EH (cell line): ENCODE measurements around the gene FAM78B.
A peak's percentile ranks its signal among the peaks of the same experiment; 100 is the strongest.

Source experiments
- DNase-seq: peaks from one replicate; pipeline ENCODE4 v3.0.0-alpha.2; 2015; ENCODE audit warnings: low read depth

The FAM78B gene, protein sequence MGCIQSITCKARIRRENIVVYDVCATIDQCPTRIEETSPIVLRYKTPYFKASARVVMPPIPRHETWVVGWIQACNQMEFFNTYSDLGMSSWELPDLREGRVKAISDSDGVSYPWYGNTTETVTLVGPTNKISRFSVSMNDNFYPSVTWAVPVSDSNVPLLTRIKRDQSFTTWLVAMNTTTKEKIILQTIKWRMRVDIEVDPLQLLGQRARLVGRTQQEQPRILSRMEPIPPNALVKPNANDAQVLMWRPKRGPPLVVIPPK

DNA sequence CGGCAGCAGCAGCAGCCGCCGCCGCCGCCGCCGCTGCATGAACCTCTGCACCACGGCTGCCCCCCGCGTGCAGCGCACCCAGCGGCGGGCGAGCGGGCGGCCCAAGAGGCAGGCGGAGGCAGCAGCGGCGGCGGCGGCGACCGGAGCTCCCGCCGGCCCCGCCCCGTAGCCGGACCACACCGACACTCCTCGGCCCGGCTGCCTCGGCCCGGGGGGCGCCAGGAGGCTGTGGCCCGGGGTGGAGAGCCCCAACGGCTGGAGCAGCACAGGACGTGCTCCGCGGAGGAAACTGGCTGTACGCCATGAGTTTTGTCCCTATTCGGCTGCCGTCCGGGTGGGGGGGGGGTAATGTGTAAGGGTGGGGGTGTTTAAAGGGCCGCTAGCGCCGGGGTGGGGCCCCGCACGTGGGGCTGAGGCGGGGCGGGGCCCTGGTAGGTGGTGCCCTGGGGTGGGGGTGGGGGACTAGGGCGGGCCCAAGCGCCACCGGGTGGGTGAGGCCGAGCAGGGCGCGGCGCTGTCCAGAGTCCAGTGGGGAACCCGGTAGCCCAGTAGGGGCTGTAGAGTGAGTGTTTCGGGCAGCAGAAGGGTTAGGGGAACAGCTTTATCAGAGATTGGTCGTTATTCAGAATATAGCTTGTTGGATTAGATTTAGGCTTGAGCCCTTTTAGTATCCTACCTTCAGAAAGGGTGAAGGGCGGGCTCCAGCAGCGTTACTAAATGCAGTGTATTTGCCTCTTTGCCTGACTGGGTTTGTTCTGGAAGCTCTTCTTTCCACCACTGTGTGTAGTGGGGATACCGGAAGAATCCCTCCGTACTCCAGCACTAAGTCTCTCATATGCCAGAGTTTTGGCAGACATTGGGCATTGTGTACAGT is at the start of gene FAM78B:
Gene FAM78B (minus strand): TSS at position 304 of the 874 bp plus-strand sequence. CDS start 753 bp downstream, outside the sequence.
- DNase-seq = peak; percentile 58

DNA sequence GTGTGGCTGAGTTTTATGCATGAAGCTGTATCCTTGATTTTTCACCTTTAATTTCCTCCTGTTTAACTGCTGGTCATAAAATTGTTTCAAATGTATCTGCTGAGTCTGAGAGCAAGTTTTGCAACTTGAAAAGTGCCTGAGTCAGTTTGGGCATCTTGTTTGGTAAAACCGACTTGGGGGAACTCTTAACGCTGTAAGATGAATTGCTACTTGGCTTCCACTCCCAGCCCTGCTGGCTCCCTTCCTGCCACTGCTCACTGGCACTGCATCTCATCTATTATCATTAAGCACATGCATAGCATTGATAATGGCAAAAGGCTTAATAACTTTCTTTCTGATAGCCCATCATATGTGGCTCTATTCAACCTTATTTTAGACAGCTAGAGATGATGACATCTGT is 35.7 kb upstream of the FAM78B start:
- no peak for DNase-seq

DNA sequence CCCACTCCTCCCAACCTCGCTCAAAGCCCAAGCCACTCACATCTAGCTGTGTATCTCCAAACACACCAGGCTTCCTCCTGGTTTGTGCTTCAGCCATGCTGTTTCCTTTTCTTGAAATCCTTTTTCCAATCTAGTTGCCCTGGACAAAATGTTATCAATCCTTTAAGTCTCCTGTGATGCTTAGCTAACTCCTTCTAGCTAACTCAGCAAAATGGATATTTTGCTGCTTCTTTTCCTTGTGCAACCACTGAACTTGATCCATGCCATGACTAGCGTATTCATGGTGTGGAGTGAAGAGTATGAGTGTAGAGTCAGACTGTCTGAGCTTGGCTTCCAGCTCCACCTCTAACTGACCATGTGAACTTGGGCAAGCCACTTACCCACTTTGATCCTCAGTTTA is 33.9 kb upstream of the FAM78B start:
- no peak for DNase-seq

DNA sequence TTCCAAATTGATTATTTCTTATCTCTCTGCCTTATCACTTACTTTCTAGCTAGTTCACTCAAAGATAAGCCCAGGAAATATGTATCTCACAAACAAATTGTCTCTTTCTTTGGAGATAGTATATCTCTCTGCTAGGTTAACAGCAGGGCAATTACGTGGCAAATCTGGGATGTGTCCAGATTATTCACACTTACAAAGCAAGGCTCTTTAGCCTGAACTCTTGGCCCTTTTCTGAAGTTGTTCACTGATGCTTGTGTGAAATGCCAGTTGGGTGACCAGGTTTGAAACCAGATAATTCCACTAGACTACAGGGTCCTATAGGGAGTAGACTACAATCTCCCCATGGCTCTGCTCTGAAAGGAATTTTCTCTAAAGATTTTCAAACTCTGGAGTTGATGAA is 30.8 kb upstream of the FAM78B start:
- DNase-seq = no peak

DNA sequence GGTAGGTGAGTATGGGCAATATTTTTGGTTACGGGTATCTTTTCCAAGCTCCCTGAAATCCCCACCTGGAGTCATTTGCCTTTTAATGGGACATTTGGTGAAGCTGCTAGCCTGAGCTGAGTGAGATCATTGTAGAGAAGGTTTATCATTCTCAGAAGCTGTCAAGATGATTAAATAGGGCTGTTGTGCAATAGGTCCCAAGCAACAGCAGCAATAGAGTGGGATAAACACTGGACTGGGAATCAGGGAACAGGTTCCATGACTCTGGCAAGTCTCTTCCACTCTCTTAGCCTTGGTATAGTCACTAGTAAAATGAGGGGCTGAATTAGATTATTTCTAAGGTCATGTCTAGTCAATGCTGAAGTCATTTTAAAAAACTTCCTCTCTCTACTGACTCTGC is 30.3 kb upstream of the FAM78B start:
- no peak for DNase-seq

DNA sequence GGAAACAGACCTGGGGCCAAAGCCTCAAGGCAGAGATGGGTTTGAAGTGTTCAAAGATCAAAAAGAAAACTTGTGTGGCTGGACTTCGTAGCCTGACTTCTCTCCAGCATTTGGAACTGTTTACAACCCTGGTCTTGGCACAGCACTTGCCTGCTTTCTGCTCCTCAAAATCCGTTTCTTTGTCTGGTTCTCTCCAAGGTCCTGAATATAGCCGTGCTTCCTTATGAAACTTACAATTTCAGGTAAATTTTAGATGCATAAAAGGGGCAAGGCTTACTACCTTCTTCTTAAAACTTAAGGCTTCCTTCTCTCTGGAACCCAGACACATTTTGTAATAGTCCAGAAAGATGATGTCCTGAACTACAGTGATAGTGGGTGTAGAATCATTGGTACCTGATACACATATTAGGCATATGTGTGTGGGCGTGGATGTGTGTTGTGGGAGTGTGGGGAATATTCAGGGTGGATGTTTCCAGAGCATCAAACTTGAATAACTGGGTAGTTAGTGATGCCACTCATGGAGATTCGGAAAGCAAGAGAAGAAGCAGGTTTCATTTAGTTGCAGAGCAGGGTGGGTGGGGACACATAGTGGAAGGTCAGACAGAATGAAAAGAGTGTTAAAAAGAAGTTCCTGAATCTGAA is 26.4 kb upstream of the FAM78B start:
- DNase-seq = no peak

DNA sequence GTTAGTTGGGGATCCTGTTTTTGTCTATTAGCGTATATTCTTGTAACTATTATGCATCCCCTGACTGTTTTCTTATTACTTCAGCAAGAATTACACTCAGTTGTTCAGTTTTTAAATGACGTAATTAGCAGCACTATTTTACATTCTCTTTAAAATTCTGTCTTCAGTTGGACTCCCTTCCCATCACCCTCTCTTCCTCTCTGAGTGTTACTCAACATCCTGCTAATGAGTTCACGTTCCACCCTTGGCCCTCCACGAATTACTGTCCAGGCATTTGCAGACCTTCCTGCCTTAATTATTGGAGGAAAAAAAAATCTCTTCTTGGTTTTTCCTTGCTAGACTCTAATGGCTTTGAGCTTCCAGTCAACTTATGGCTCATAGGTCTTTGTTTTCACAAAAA is 23.6 kb upstream of the FAM78B start:
- DNase-seq = no peak

DNA sequence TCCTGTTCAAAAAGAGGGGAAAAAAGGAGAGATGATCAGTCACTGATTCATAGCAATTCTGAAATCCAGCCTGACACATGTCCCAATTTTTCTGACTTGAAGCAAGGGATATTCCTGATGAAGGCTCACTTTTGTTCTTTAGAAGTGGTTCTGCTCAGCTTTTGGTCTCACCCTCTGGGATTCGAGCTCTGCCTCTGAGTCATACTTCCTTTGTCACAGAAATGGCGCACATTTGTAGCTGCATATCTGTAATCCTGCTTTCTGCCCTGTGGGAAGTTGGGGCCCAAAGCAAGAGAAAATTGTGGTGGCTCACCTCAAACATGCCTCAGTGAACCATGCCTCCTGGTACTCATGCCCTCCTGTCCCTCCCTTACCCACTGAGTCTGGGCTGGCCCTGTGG is 22.3 kb upstream of the FAM78B start:
- no peak for DNase-seq

DNA sequence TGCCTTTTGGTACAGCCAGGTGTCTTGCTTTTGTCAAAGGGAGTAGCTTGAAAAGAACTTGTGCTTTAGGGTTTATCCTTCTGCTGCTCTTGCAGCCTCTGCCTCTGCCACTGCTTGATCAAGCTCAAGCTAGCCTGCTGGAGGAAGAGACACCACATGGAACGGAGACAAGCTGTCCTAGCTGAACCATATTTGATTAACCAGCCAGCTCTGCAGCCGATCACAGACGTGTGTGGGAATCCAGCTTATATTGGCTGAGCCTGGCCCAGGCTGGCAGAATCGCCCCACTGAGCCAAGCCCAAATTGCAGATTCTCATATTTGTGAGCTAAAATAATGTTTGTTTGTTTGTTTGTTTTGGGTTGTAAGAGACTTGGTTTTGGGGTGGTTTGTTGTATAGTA is 18.7 kb upstream of the FAM78B start:
- no peak for DNase-seq

DNA sequence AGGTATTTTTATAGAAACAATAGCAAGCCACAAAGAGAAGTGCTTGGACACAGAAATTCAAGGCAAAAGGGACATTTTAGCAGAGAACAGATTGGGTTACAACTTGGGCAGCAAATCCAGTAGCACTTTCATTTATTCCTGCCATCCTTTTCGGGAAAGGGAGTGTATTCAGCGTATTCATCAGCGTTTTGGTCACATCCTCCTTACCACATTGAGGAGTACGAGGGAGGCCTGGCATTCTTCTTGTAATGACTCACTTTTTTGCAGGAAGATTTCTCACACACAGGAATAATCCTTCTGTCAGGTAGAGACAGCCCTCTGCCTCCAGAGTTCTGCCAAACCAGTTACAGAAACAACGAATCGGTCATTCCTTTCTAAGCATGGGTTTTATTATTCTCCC is 18.1 kb upstream of the FAM78B start:
- DNase-seq = no peak

DNA sequence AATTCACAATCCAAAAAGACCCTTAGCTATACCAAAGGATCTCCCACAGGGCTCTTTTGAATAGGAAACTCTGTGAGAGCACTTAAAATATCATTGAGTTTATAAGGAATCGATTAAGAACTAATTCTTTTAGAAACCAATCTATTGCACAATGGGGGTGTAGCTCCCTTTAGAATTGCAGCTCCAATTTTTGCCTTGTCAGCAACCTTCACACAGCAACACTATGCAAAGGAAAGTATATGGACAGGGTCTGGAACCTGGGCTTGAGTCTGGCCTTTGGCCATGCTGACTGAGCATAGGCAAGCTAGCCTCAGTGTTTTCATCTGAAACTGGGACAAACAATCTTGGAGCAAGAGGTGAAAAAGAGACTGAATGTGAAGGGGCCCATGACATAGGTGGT is 17.2 kb upstream of the FAM78B start:
- no peak for DNase-seq

DNA sequence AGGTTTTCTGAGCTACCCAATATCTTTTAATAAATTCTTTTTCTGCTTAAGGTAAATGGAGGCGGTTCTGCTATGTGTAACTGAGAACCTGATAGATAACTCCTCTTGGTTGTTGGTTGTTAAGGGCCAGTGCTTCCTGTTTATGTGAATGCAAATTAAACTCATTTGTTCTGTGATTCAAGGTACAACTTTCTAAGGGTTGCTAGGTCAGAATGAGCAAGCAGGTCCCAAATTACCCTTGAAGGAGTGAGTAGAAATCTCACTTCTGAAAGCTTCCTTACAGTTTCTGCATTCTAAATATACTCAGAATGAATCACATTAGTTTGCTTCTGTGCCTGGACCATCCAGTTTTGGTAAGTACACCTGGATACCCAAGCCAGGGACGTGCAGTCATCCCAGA is 15.5 kb upstream of the FAM78B start:
- no peak for DNase-seq

DNA sequence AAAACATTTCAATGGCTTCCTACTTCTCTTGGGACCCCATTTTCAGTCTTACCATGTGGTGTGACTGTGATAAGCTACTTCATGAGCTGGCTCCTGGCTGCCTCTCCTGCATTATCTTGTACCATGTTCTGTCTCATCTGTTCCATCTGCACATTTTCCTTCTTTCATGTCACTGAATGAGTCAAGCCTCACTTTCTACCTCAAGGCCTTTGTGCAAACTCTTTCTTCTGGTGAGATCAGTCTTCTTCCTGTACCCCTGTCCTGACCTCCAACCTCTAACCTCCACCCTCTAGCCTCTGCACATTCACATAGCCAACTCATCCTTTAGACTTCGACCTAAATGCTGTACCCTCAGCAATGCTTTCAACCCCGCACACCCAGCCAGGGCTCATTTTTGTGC is 9.6 kb upstream of the FAM78B start:
- DNase-seq = no peak

DNA sequence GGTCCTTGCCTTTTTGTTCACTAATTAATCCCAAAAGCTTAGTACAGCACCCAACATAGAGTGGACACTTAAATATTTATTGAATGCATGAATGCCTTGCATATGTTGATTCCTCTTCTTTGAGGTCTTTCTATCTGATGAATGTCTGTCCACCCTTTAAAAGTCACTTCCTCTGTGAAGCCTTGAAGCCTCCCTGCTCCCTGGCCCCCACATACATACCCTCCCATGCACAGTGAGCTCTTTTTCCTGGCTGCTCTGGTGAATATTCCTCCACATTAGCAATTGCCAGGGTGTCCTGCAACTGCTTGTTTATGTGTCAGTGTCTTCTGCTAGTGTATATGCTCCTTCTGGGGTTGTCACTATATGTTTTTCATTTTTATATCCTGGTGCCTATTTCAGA is 8.2 kb upstream of the FAM78B start:
- DNase-seq = no peak

DNA sequence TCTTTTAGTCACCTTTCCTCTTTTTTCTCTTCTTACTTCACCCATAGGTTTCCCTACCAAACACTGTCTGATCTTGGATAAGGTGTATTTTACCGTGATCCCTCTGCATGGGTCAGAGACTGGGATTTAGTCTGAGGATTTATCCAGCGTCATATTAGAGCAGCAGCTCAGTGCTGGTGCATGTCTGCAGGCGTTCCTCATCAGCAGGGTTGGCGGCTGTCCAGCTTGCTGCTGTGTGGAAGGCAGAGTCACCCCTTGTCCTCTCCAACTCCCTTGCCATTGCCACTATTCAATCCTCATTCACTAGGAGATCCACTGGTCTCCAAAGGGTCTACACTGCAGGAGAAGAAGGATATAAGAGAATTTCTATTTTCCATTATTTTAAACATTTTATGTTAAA is 7.3 kb upstream of the FAM78B start:
- peak; percentile 3 for DNase-seq

DNA sequence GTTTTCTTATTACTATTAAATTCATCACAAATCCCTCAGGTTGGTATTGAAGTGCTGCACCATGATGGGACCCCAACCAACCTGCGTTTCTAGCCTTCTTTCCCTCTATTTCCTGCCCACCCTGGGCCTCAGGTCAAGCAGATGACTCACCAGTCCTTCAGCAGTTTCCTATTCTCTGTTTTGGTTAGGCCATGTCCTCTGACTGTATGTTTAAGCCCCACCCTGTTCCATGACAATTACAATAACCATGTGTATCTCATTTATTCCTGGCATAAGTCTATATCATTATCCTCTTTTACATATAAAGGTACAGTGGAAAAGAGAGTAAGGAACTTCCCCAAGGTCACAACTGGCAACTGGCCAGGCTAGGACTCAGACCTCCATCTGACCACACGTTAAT is 5.3 kb upstream of the FAM78B start:
- DNase-seq = no peak

DNA sequence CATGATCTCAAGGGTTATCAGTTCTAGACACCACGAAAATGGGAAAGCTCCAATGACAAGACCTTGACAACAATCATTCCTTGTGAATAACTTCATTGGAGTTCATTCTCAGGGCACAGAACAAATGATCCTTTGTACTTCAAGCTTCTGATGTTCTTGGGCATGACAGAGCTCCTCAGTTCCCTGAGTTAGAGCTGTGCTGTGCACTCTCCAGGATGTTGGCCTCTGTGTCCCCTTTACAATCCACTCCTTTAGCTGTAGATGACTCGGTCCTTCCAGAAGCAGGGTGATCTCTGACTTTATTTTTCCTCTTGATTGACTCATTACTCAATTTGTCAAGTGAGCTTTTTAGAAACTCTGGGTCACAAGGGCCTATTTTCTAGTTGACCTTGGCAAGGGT is 3.9 kb upstream of the FAM78B start:
- DNase-seq = no peak

DNA sequence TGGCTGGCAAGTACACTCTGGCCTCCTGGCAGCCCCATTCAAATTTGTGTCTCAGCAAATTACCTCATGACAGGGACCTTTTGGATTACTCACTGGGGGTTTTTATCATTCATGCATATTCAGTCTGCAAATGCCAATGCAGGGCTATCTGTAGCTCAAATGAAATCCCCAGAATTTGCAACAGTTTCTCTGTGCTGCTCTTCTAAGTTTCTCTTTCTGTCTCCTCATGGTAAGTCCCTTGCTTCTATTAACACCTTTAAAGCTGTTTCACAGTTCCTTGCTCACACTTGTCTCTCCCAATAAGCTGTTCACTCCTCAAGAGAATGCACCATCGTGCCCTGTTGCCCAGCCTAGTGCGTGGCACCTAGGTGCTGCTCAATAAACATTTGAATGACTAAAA is 3.3 kb upstream of the FAM78B start:
- no peak for DNase-seq

DNA sequence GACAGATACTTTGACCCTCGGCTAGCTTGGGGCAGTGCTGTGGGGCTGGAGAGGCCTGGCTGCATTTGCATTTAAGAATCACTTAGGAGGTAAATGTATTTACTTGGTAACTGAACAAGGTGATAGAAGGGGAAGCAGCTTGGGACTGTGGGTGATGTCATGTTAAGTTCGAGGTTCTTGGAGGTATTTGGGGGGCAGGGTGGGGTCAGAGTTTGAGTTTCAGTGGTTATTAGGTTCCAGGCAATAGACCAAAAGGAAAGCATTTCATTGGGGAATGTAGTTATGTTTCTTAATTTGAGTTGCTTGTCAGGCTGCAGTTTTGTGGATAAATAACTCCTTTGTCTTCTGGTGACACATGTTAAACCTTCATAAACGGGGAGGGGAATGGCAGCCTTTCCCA is 2.4 kb upstream of the FAM78B start:
- no peak for DNase-seq

DNA sequence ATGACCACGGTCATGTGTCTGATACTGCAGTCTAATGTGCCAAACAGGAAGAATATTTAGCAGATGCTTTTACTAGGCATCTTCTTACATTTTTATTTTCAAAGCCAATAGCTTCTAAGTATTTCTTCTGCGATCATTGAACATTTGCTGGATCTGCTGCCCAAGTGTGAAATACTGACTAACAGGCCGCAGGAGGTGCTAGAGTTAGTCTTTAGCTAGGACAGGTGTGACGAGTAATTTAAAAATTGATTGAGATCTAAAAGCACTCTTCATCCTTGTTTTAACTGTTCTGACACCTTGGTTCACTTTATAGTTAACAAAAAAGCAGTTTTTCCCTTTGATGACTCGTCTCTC is 748 bp upstream of the FAM78B start:
- no peak for DNase-seq

DNA sequence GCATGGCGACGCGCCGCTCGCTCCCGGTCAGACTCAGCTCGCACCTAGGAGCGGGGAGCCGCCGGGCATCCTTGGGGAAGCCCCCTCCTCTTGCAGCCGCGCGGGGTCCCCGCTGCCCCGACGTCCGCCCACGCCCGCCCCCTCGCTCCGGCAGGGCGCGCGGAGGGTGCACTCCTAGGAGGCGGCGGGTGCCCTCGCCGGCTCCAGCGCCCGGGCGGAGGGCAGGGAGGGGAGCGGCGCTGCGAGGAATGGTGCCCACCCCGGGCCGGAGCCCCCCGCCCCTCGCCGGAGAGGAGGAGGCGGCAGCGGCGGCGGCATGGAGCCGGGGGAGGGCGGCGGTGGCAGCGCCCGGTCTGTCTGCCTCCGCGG is 488 bp downstream of the FAM78B start:
- DNase-seq = no peak

DNA sequence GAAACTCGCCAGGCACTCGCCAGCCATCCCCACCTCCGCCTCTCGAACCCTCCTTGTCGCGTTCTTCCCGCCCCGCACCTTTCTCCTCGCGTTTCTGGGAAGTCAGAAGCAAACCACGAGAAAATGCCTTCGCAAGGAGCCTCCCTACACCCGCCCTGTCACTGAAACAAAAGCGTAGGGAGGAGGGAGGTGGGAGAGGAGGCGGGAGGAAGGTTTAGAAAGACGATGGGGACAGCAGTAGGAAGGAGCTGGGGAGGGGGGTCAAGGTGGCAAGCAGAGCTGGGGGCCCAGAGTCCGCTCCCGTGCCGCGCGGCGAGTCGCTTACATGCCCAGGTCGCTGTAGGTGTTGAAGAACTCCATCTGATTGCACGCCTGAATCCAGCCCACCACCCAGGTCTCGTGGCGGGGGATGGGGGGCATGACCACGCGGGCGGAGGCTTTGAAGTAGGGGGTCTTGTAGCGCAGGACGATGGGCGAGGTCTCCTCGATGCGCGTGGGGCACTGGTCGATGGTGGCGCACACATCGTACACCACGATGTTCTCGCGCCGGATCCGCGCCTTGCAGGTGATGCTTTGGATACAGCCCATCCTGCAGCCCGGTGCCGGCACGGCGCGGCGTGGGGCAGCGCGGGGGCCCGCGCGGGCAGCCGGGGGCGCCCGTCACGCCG is 1.0 kb downstream of the FAM78B start:
- DNase-seq = no peak
